Mesodermal cell (in vitro differentiated cells): ENCODE results near the gene CNIH3.

ENCODE experiments used
- H3K27ac ChIP-seq: 2 replicates; pipeline ENCODE4 v1.7.0; 2013; ENCODE audit warnings: mild to moderate bottlenecking, low read depth, low read length, moderate library complexity; ENCODE audit not compliant: severe bottlenecking
- H3K36me3 ChIP-seq: 2 replicates; pipeline ENCODE4 v1.7.1; 2013; ENCODE audit warnings: mild to moderate bottlenecking, low read length, moderate library complexity; ENCODE audit not compliant: control insufficient read depth, insufficient read depth
- H3K4me1 ChIP-seq: one replicate; pipeline ENCODE4 v1.7.1; 2013; ENCODE audit warnings: mild to moderate bottlenecking, low read length; ENCODE audit not compliant: insufficient read depth, control insufficient read depth, poor library complexity, severe bottlenecking
- H3K4me3 ChIP-seq: 2 replicates; pipeline ENCODE4 v1.7.0; 2013; ENCODE audit warnings: low read length, control low read depth, mild to moderate bottlenecking; ENCODE audit not compliant: insufficient read depth, poor library complexity, severe bottlenecking; ENCODE audit errors: extremely low read depth
- H3K9me3 ChIP-seq: 2 replicates; pipeline ENCODE4 v1.7.1; 2013; ENCODE audit warnings: mild to moderate bottlenecking, low read length, moderate library complexity; ENCODE audit not compliant: control insufficient read depth
- WGBS, 2 experiments: methylation state at CpG; one replicate each; pipeline ENCODE4 v1.1.5; 2013; ENCODE audit warnings: missing lambda C conversion rate in 2 of 2; ENCODE audit not compliant: insufficient coverage in 2 of 2; 5-methylcytosine and 5-hydroxymethylcytosine counted together

Gene CNIH3

DNA sequence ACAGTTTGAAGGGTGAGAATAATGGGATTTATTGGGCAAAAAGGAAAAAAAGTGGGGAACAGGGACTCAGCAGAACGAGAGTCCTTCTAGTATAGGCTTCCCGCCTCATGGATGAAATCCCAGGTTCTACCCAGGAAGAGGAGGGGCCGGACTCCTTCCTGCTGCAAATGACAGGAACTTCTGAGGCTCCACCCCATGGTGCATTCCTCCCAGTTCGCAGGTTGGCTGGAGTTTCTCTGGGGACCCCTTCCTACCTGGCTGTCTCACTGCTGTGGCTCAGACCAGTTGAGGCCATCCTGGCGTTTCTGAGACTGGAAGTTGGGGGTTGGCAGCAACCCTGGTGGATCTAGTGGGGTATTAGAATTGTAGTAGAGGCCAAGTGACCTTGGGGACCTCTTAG lies 27.5 kb downstream of the CNIH3 start:
- no peak overlapping the region for H3K4me3 ChIP-seq
- peaks cover 20% of the 10 kb centered on the region for H3K36me3 ChIP-seq
- H3K27ac ChIP-seq, result no peak overlapping the region
- peaks cover 32% of the 10 kb centered on the region for H3K4me1 ChIP-seq
- H3K9me3 ChIP-seq, result no peaks in the 10 kb centered on the region
- 89 to 94% methylated on average over 3 to 4 of the region's 5 CpGs for WGBS, 2 experiments

DNA sequence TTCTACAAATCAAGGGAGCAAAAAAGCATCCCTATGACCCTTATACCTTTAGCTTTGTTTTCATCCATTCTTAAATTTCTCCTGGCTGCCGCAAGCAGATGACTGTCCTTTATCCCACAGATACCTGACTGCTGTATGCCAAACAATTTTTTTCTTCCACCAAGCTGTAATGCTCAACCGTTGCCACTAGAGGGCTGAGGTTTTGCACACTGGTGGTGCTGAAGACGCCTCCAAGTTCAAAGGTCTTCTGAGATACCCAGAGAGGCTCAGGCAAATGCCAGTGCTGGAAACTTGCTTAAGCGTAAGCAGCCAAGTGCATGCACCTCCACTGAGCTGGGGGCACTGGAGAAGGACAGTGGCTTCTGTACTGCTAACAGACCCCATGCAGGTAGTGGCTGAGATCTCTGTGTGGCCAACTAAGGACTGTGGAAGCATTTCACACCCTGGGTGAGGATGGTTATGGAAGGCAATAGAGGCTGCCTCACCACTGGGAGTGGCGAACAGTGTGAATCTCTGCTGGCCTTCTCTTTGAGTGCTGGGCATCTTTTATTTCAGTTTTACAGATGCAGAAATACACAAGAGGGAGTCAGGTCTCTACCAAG lies 28.5 kb downstream of the CNIH3 start:
- Histone ChIP-seq H3K27ac (no peak overlapping the region), H3K4me1 (peaks cover 26% of the 10 kb centered on the region), H3K4me3 (no peak overlapping the region), H3K9me3 (no peaks in the 10 kb centered on the region), H3K36me3 (peaks cover 20% of the 10 kb centered on the region)
- WGBS, 2 experiments, result 61 to 62% methylated on average over 5 of the region's 5 CpGs

DNA sequence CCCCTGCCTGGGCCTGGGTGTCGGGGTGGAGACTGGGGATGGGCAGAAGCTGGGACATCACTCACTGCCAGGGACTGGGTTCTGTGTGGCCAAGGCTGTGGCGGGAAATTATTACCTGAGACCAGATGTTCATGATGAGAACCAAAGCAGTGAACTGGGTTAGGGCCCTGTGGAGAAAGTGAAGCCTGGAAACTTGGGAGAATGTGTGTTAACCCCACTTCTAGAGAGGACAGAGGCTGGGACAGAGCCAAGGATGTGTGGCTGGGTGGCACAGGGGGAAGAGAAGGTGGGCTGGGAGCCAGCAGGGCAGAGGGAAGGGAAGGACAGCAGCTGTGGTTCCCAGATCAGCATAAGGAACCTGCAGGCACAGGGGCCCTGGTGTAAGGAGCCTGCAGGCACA lies 31.3 kb downstream of the CNIH3 start:
- H3K9me3 ChIP-seq, result no peaks in the 10 kb centered on the region
- no peak overlapping the region for H3K27ac ChIP-seq
- peaks cover 16% of the 10 kb centered on the region for H3K36me3 ChIP-seq
- whole genome bisulfite sequencing, 2 experiments, result 89 to 94% methylated on average over 1 to 2 of the region's 2 CpGs
- peaks cover 6% of the 10 kb centered on the region for H3K4me1 ChIP-seq
- H3K4me3 ChIP-seq, result no peak overlapping the region

DNA sequence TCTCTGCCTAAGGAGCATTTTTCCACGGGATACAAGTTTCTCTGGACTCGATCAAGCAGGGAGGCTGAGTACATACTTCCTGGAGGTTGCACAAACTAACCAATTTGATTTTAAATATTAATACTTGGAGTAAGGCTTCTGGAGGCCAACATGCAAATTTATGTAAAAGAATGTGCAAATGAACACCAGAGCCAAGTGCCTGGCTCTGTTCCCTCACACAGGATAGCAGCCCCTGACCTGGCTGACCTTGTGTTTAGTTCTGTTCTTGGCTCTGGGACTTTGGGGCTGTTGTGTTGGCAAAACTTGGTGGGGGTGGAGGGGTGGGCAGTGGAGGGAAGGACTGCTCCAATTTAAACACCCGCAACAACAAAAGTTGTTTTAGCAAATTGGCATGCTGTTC lies 34.2 kb downstream of the CNIH3 start:
- WGBS, 2 experiments, result 100% methylated on average over 1 of the region's 3 CpGs; no CpG with 5 or more reads in 1 of the 2 experiments
- H3K27ac ChIP-seq, result no peak overlapping the region
- H3K4me3 ChIP-seq, result no peak overlapping the region
- peaks cover 3% of the 10 kb centered on the region for H3K4me1 ChIP-seq
- no peaks in the 10 kb centered on the region for H3K9me3 ChIP-seq
- peaks cover under 1% of the 10 kb centered on the region for H3K36me3 ChIP-seq

DNA sequence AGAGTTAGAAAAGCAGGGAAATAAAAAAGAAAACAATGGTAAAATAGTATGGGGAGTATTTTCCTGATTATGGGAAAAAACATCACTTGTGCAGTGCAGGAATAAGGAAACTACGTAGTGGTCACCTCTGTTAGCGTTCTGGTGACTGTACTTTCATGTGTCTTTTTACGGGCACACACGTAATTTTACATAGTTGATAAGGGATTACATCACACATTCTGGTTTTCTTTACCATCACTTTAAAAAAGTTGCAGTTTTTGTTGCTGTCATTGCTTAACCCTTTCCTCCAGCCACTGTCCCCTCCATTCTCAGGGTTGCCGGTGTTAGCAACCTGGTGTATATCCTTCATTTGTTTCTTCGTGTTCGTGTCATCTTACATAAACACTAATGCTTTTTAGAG lies 35.1 kb downstream of the CNIH3 start:
- WGBS, 2 experiments, result 93 to 98% methylated on average over 4 to 5 of the region's 7 CpGs
- Histone ChIP-seq H3K27ac (no peak overlapping the region), H3K36me3 (no peaks in the 10 kb centered on the region), H3K4me1 (peaks cover 3% of the 10 kb centered on the region), H3K9me3 (no peaks in the 10 kb centered on the region), H3K4me3 (no peak overlapping the region)

DNA sequence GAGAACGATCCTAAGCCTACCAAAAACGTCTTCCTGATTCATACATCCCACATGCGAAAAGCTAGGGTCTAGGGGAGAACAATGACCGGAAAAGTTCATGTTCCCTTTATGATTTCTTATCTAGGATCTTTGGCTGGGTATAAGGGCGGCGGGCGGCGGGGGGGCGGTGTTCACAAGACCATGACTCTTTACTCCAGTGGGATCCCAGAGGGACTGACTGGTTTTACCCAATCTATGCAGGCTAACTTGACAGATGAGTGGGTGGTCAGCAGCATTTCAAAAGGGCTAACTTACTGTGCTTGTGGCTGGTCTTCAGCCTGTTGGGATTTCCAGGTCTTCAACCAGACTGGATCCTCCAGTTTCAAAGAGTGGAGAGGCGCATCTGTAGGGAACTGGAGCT lies 40.3 kb downstream of the CNIH3 start:
- Histone ChIP-seq H3K4me1 (no peaks in the 10 kb centered on the region), H3K4me3 (no peak overlapping the region), H3K9me3 (no peaks in the 10 kb centered on the region), H3K36me3 (no peaks in the 10 kb centered on the region), H3K27ac (no peak overlapping the region)
- WGBS, 2 experiments, result 91 to 98% methylated on average over 6 to 7 of the region's 10 CpGs

DNA sequence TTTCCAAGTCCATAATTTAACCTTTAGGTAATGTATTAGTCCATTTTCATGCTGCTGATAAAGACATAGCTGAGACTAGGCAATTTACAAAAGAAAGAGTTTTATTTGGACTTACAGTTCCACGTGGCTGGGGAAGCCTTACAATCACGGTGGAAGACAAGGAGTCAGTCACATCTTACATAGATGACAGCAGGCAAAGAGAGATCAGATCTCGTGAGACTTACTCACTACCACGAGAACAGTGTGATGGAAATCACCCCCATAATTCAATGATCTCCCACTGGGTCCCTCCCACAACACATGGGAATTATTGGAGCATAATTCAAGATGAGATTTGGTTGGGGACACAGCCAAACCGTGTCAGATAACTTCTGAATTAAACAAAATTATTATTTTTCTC lies 44.0 kb downstream of the CNIH3 start:
- Histone ChIP-seq H3K4me3 (no peak overlapping the region), H3K4me1 (no peaks in the 10 kb centered on the region), H3K9me3 (no peaks in the 10 kb centered on the region), H3K27ac (no peak overlapping the region), H3K36me3 (peaks cover 5% of the 10 kb centered on the region)
- 86 to 92% methylated on average over 1 to 2 of the region's 5 CpGs for WGBS, 2 experiments

DNA sequence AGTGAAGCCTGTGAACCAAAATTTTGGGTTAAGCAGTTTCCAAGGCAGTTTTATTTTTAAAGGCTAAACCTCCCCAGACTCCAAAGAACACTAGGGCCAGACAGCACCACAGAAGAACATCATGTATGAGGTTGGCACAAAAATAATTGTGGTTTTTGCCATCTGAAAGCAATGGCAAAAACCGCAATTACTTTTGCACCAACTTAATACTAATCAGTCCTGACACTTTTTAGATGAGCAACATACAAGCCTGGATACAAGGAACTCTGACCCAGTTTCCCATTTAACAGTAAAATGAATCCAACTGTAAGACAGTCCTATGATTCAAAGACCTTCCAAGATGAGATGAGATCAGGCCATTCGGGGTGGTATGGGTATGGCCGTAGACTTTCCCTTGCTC lies 46.8 kb downstream of the CNIH3 start:
- H3K9me3 ChIP-seq, result no peaks in the 10 kb centered on the region
- H3K27ac ChIP-seq, result no peak overlapping the region
- H3K4me1 ChIP-seq, result no peaks in the 10 kb centered on the region
- H3K4me3 ChIP-seq, result no peak overlapping the region
- WGBS, 2 experiments, result 88 to 93% methylated on average over 2 of the region's 3 CpGs
- H3K36me3 ChIP-seq, result peaks cover 5% of the 10 kb centered on the region

DNA sequence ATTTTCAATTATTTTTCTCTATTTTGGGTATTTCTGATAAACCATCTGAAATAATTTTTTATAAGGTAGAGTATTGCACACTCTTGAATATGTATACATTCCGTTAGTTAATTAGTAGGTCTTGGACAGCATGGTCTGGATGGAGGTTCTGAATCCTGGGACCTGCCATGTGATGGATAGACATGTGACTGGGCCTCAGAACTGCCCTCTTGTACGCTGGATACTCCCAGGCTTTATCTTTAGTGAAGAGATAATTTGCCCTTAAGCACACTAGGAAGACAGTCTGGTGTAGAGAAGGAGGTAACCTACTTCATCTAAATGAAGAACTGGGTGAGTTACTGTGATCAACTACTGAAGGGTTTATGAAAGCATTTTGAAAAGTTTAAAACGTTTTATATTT lies 48.9 kb downstream of the CNIH3 start:
- H3K27ac ChIP-seq, result no peak overlapping the region
- no peaks in the 10 kb centered on the region for H3K9me3 ChIP-seq
- WGBS, 2 experiments, result 72 to 86% methylated on average over 1 to 2 of the region's 3 CpGs
- H3K4me1 ChIP-seq, result no peaks in the 10 kb centered on the region
- peaks cover 8% of the 10 kb centered on the region for H3K36me3 ChIP-seq
- no peak overlapping the region for H3K4me3 ChIP-seq

DNA sequence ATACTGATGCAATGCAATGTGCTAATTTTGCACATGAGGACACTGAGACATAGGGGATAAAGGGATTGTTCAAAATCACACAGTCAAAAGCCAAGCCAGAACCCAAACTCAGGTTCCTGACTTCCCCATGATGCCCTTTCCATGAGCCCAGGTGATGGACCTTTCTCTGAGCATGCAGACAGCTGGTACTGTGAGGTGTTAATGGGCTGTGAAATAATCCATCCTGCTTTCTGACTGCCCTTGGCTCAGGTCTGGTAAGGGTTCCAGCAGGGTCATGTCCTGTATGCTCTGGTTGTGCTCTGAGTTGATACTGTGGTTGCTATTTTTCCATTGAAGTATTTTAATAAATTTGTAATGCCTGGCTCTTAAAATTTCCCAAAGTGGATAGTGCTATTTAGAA lies 50.0 kb downstream of the CNIH3 start:
- Histone ChIP-seq H3K4me3 (no peak overlapping the region), H3K4me1 (no peaks in the 10 kb centered on the region), H3K36me3 (peaks cover 8% of the 10 kb centered on the region), H3K27ac (no peak overlapping the region), H3K9me3 (no peaks in the 10 kb centered on the region)

DNA sequence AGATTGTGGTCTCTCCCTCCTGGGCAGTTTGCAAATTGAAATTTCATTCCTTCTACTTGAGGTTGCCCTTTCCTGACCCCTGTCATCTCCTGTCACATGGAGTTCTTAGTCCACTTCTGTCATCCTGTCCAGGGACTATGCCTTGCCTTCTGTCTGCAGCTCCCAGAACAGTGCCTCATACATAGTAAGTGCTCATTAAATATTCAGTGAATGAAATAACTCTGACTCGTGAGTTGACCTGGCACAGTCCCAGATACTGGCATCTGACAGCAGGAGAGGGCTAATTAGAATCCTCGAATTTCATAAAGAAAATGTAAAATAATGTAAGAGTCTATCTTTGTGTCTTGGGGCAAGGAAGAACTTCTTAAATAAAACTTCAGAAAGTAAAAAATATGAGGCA lies 50.8 kb downstream of the CNIH3 start:
- no peak overlapping the region for H3K27ac ChIP-seq
- WGBS, 2 experiments, result 92% methylated on average over 2 of the region's 2 CpGs; no CpG with 5 or more reads in 1 of the 2 experiments
- H3K4me3 ChIP-seq, result no peak overlapping the region
- H3K9me3 ChIP-seq, result no peaks in the 10 kb centered on the region
- peaks cover 8% of the 10 kb centered on the region for H3K36me3 ChIP-seq
- no peaks in the 10 kb centered on the region for H3K4me1 ChIP-seq
